Inflammatory macrophage (primary cell): ENCODE data around the gene PADI2.

Experiments used
- DNase-seq, 2 donors: peaks; one replicate each; pipeline ENCODE4 v3.0.0-alpha.2; 2020 to 2022

PADI2 gene

GRCh38 chr1:17112496-17113236 lies 6.6 kb downstream of the PADI2 start:
- DNase-seq = no peak

- peak in 1 of 2 donors; percentile 30 for DNase-seq
Observed at GRCh38 chr1:17112076-17112475, 7.2 kb downstream of the PADI2 start.

DNA sequence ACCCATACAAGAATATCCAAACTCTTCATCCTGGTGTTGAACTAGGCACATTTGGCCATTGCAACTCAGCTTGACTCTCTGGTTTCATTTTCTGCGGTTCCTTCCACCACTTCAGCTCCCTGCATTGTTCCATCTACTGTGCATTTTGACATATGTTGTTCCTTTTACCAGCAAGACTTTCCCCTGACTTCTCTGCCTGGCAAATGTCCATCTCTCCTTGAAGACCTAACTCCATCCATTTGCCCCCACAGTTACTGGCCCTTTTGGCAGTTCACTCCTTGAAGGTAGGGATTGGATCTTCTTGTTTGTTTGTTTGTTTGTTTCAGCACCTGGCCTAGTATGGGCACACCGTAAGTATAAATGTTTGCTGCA lies 8.7 kb downstream of the PADI2 start:
- no peak for DNase-seq

DNA sequence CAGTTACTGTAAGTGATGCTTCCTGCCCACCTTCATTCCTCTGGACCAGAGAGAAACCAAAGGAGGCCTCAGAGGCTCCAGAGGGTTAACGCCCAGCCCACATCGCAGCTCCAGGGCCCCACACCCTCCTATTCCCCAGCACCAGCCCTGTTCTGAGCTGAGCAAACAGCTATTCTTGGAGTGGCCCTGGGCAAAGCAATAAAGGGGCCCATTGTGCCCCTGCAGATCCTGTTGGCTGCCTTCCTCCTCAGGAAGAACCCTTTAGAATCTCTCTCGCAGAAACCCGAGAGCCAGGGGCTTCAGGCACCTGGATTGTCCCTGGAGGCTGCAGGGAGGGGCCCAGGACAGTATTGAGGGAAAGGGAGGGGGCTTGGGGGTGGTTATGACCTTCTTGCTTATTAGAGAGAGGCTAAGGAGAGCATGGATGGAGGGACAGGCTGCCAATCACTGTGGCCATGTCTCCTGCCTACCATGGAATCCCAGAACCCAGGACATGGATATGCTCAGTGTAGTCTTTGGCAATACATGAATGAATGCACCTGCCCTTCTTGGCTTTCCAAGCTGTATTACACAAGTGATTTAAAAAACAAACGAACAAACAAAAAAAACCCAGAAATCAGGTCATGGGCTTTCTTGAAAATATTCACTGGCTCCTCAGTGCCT lies 9.2 kb downstream of the PADI2 start:
- no peak for DNase-seq

DNA sequence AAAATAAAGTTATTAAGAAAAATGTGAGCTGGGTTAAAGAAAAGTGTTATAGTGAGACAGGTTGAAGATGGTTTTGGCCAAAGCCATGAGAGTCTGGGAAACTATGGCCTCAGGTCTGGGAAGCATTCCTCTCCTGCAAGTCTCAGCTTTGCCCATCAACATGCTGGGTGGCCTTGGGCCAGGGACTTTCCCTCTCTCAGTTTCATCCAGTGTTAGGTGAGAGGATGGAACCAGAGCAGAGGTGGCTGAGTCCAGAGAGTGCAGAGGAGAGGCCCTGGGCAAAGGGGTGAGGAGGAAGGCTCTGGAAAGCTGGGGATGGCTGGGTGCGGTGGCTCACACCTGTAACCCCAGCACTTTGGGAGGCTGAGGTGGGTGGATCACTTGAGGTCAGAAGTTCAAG lies 10.5 kb downstream of the PADI2 start:
- DNase-seq = no peak

DNA sequence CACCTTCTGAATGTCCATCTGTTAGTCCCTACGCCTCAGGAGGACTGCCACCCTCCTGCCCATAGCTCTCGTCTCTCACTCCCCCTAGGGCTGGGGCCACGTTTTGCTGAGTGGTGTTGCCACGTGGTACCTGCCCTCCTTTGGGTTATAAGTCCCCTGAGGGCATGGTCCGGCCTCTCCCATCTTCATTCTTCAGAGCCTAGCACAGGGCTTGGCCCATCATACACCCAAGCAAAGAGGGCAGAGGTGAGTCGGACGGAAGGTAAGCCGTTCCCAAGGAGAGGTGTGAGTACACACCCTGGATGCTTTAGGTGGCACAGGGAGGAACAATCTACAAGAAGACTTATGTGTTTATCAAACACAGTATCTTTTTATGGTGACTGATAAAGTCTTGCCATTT lies 10.9 kb downstream of the PADI2 start:
- DNase-seq = no peak

DNA sequence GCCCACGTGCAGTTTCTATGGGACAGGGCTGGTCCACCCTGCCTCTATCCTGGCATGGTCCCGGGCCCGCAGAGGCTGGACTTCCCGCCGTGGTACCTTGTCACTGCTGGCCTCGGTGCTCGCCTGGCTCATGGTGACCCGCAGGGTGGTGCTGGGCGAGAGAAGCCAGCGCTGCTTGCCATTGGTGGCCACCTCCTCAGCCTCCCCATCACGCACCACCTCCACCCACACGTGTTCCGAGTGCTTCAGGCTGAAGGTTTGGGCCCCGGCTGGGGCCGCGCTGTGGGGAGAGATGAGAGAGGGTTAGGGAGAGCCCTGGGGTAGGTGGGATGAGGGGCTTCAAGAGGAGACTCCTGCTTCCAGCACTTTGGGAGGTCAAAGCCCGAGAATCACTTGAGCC lies 14.5 kb downstream of the PADI2 start:
- DNase-seq = no peak

DNA sequence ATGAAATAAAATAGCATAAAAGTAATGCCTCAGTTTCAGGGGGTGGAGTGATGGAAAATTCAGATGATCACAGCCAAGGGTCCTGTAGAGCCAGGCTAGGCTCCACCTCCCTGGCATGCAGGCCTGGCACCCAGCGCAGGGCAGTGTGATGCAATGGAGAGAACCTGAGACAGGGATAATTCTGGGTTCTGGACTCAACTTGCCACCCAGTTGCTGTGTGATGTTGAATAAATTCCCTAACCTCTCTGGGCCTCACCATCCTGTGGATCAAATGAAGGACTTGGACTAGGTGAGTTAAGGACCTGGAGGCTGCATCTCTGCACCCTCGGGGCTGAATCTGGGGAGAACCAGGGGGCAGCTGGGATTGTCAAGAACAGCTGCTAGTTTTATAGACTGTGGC lies 17.0 kb downstream of the PADI2 start:
- DNase-seq = no peak

GRCh38 chr1:17101261-17101660 lies 18.0 kb downstream of the PADI2 start:
- DNase-seq = no peak

DNA sequence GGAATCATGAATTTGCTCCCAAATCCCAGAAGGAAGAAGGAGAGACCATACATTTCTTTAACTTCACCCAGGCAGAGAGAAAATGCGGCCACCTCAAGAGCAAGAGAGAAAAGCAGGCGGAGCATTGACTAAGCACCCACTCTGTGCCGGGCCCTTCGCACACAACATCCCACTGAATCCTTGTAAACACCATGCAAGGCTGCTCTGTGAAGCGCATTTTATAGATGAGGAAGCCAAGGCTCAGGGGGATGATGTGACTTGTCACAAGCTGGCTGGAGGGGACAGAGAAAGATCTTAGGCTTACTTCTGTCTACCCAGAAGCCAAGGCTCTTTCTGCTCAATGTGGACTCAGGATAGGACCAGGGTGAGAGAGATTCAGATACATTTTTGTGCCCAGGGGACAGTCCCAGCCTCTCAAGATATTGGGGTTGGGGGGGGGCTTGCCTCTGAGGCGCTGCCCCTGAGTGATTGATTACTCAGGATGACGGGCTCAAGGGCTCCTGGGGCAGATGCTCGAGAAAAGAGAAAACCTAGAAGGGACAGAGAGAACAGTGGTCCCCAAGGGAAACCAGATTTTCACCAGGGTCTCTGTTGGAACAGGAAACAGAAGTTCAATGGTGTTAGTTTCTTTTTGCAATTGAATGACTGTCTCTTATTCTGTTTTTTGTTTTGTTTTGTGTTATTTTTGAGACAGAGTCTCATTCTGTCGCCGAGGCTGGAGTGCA lies 19.5 kb downstream of the PADI2 start:
- DNase-seq = peak; percentile 28 to 75

DNA sequence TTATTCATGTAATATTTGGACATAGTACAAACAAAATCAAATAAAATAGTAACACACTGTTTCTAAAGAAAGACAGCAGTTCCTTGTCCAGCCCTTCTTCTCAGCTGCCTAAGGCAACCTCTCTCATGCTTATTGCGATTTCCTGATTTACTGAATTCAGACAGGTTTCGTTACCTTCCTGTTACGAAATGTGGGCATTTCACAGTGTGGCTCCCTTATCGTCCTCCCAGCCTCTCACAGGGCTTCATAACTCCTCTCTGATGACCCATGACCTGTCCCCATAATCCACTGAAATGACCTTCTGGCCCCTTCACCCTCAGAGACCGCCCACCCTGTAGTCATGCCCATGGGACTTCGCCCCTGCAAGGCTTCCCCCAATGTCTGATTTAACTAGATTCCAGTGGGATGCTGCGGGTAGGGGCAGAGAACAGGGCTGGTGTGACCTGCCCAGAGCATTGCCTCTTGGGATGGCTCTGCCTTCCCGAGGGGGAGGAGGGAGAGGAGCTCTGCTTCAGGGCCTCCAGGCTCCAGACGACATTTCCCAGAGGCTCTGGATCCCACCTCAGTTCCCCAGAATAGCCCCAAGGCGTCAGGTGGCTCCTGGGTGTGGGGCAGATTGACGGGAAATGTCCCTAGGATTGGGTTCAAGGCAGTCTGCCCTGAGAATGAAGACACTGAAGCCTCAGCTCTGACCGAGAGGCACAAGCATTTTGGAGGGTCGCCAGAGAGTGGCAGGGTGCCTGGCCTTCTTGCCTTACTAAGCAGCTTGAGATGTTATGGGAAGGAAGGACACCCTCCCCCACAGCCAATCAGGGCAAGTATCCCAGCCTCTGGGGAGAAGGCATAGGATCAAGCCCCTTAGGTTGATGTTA lies 20.6 kb downstream of the PADI2 start:
- peak; percentile 65 to 70 for DNase-seq

DNA sequence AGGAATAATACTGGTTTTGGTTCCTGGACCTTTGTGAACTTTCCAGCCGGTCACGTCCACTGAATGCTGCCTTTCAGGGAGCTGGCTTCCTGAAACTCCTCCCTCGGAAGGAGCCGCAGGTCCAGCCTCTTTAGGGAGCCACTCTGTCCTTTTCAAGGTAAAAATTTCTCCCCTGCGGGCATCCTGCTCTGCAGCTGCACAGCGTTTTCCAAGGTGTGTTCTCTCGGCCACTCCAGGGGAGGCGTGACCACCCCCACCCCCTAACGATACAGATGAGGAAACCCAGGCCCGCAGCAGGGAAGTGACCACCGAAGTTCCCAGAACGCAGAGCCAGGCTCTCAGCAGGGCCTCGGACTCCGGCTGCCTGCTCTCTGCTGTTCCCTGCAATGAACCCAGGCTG lies 21.5 kb downstream of the PADI2 start:
- DNase-seq = peak in 1 of 2 donors; percentile 13

GRCh38 chr1:17097147-17097546 lies 22.1 kb downstream of the PADI2 start:
- no peak for DNase-seq

GRCh38 chr1:17096584-17096983 lies 22.7 kb downstream of the PADI2 start:
- no peak for DNase-seq

DNA sequence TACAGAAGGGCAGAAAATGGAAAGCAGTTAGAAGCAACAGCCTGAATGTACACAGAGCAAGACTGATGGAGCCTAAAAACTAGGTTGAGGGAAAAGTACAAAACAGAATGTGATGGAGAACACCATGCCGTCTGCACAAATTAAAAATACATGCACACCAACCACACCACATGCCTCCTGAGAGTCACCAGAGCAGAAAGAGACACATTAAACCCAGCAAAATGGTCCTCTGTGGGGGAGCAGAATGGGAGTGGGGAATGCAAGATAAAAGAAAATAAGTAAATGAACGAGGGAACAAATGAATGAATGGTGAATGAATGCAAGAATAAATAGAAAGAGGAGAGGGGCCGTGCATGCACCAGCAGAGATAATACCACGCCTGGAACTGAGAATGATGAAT lies 24.1 kb downstream of the PADI2 start:
- DNase-seq = no peak

- DNase-seq = no peak
Observed at GRCh38 chr1:17094664-17095063, 24.6 kb downstream of the PADI2 start.

GRCh38 chr1:17093822-17094393 lies 25.3 kb downstream of the PADI2 start:
- no peak for DNase-seq

DNA sequence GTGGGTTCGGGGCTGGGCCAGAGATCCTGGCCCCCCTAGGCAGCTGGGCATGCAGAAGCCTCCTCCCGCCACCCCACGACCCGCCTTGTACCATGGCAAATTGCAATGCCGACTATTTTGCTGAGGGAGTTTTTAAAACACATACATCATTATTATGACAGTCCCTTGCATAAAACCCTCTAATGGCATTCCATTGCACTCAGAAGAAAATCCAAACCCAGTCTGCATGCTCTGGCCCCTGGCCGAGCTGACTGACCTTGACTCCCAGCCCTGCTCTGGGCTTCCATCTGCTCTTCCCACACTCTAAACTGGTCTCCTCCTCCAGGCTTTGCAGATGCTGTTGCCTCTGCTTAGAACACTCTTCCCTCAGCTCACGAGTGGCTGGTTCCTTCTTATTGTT lies 28.0 kb downstream of the PADI2 start:
- no peak for DNase-seq

- no peak for DNase-seq
Observed at GRCh38 chr1:17089506-17089905, 29.7 kb downstream of the PADI2 start.

DNA sequence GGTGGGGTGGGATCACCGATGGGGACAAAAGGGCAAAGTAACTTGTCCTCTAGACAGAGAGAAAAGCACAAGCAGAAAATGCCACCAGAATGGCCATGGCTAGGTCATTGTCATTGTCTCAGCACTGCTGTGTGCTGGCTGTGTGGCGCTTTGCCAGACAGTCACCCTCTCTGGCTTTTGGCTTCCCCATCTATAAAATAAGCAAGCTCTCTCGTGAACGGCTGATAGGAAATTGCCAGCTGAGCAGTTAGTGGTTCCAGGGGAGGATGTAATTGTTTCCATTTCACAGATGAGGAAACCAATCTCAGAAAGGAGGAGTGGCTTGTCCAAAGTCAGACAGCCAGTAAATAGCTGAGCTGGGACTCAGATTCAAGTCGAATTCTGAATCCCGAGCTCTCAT lies 32.5 kb downstream of the PADI2 start:
- DNase-seq = peak; percentile 55 to 59

DNA sequence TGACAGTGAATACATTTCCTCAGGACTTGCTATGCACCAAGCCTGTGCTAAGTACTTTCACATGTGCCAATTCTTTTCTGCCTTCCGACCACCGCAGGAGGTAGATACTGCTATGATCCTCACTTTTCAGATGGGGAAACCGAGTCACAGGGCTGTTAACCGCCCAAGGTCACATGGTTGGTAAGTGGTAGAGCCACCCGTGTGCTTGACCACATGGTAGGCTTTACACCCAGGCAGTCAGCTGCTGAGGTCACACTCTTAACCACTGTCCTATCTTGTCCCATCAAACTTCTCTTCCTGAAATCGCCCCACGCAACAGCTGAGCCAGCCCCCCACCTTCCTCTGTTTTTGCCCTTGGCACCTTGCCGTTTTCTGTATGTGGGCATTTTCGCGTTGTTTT lies 34.5 kb downstream of the PADI2 start:
- peak; percentile 43 to 78 for DNase-seq

GRCh38 chr1:17082761-17083160 lies 36.5 kb downstream of the PADI2 start:
- DNase-seq = no peak

DNA sequence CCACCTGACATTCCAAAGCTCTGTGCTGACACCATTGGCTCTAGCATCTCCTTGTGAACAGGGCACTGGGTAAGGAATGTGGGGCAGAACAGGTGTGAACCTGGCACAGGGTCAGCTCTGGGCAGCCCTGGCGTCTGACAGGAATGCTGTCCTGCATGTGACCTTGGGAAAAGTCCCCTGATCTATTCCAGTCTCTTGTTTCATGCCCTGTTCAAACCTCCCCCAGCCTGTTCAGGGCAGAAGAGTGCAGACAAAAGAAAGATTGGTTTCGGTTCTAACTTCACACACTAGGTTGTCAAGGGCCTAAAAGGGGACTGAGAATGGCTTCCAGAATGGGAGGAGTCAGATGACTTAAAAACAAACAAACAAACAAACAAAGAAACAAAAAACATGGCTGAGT lies 37.8 kb downstream of the PADI2 start:
- no peak for DNase-seq
